Gastroesophageal sphincter (tissue), 4 donors: ENCODE measurements around the gene SNED1. TPM values are rescaled to one million over a fixed set of nuclear protein-coding genes. Genes with fewer than 3 reads are reported as not detected.
A peak's percentile ranks its signal among the peaks of the same experiment; 100 is the strongest.

ENCODE experiments used
- ATAC-seq: fragments of 150-250 bp; one replicate; pipeline ENCODE4 v1.9.1; 2016; ENCODE audit warnings: mild to moderate bottlenecking, moderate library complexity
- H3K27ac ChIP-seq, 4 donors: fragments of 200-600 bp; sonication (generic) in 3 of 4; 1 replicate in 3 of 4; 2 replicates in 1 of 4; pipeline ENCODE4 v1.5.1; 2016 to 2019
- H3K27me3 ChIP-seq: fragments of 200-600 bp; sonication (generic); one replicate; pipeline ENCODE4 v1.5.1; 2019
- H3K36me3 ChIP-seq, 2 donors: fragments of 200-600 bp; sonication (generic); one replicate each; pipeline ENCODE4 v1.5.1; 2019; ENCODE audit warnings: control low read depth in 1 of 2
- H3K4me1 ChIP-seq, 3 donors: fragments of 200-600 bp; sonication (generic); 1 replicate in 2 of 3; 2 replicates in 1 of 3; pipeline ENCODE4 v1.5.1; 2016 to 2019; ENCODE audit warnings: control low read depth in 2 of 3
- H3K4me3 ChIP-seq, 2 donors: fragments of 200-600 bp; sonication (generic); one replicate each; pipeline ENCODE4 v1.5.1; 2019; ENCODE audit warnings: mild to moderate bottlenecking in 1 of 2, moderate library complexity in 1 of 2
- H3K9me3 ChIP-seq, 3 donors: fragments of 200-600 bp; sonication (generic); one replicate each; pipeline ENCODE4 v1.5.1; 2017 to 2019; ENCODE audit warnings: control low read depth in 2 of 3
- EP300 ChIP-seq: sonication (generic); formaldehyde crosslinking; IDR thresholded peaks from one replicate; pipeline ENCODE4 v1.6.1; 2017; ENCODE audit warnings: antibody characterized with exemption, mild to moderate bottlenecking
- POLR2A ChIP-seq, 2 donors: fragments of 450-650 bp; IDR thresholded peaks; one replicate each; pipeline ENCODE4 v1.6.1; 2017; ENCODE audit warnings: antibody characterized with exemption in 2 of 2, mild to moderate bottlenecking in 2 of 2, moderate library complexity in 1 of 2
- POLR2AphosphoS5 ChIP-seq: sonication (generic); formaldehyde crosslinking; IDR thresholded peaks from one replicate; pipeline ENCODE4 v1.6.1; 2017; ENCODE audit warnings: antibody characterized with exemption
- WGBS, 2 donors: methylation state at CpG; one replicate each; pipeline ENCODE4 v1.1.5; 2018; ENCODE audit warnings: low coverage in 1 of 2; 5-methylcytosine and 5-hydroxymethylcytosine counted together
- total RNA-seq, 4 donors: library from RNA; depleted of rRNA; stranded (reverse); fragments of >200 nt; gene quantifications; one replicate each; pipeline ENCODE4 v1.1.0, GENCODE V29; 2016
- TF ChIP-seq, protein P1 (sequence below), 4 experiments: fragments of 200-600 bp in 2 of 4; fragments of 450-650 bp in 2 of 4; sonication (generic) in 1 of 4; IDR thresholded peaks; one replicate each; pipeline ENCODE4 v1.5.1; 2017 to 2019; ENCODE audit warnings: antibody characterized with exemption in 4 of 4, mild to moderate bottlenecking in 2 of 4, moderate library complexity in 2 of 4

Gene SNED1
- total RNA-seq, 4 donors from 2014 or later, result 8.3 to 29.9 (median 14.6) TPM

DNA sequence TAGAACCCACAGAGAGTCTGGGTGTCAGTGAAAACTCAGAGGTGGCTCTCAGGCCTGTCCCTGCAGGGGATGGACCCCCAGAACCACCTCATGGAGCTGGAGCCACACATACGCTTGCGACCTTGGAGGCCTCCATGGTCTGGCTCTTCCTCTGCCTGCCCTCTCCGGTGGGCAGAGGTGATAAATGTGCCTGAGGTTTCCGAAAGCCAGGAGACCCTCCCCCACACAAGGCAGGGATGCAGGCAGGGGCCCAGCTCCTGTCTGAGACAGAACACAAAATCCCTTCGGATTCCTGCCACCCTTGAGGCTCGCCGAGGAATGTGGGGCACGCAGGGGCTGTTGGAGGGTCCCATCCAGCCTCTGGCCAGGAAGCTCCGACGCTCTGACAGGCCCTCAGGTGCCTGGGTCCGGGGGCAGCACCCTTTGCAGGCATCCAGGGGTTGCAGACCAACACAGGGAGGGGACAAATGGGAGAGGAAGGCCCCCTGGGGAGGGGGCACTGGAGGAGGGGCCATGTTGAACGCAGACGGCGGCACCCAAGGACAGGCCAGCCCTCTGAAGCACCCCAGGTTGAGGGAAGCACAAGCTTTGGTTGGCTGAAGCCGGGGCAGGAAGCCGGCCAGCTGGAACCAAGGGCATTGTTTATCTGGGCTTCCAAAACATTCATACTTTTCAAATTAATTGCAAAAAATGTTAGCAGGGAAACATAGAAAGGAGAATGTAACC lies 4.1 kb upstream of the SNED1 start:
- Histone ChIP-seq H3K4me3 (no peak overlapping the region), H3K4me1 (peaks cover 0 to 73% (median 14%) of the 10 kb centered on the region in 3 donors), H3K27ac (no peak overlapping the region)

DNA sequence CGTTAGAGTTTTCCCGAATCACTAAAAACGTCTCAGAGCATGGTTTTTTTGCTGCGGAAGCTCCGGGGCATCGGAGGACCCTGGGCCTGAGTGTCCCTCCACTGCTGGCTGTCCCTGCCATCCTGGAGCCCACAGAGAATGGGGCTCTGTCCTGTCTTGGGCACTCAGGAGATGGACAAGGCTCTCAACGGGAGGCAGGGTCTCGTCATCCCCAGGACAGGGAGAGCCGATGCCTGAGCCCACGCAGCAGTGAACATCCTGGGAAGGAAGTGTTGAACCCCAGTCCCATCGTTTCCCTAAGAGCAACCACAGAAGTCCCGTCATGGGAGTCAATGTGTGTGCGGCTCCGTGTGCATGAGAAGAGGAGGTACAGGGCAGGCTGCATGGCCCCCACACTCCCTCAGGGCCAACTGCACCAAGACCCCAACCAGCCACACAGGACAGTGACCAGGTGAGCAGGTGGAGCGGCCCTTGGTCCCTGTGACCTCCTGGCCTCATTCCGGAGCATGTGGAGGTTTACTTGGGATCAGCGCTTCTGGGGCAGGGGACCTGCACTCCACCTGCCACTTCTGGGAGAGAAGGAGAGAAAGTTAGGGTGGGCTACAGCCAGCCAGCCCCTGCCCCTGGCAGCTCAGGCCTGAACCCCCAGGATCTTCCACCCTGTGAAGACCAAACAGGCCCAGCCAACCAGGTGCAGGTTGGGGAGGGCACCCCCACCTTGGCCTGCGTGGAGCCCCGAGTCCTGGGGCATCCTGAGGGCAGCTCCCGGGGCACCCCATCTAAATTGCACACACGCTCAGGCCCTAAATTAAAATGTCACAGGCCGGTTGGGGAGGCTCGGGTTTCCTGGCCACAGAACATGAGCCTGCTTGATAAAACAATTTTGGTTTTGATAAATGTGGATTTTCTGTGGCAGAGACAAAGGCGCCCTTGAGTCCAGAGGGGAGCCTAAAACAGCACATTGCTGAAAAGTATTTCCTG lies 3.1 kb upstream of the SNED1 start:
- Histone ChIP-seq H3K4me3 (no peak overlapping the region), H3K27ac (no peak overlapping the region), H3K9me3 (no peaks in the 10 kb centered on the region), H3K36me3 (peaks cover 0 to 2% of the 10 kb centered on the region in 2 donors), H3K27me3 (no peaks in the 10 kb centered on the region), H3K4me1 (peaks cover 0 to 80% (median 17%) of the 10 kb centered on the region in 3 donors)
- no peak for ATAC-seq
- TF ChIP-seq POLR2A (IDR thresholded peaks at IDR 0.05), result no peak
- TF ChIP-seq POLR2AphosphoS5, result no peak
- TF ChIP-seq, protein P1, sequence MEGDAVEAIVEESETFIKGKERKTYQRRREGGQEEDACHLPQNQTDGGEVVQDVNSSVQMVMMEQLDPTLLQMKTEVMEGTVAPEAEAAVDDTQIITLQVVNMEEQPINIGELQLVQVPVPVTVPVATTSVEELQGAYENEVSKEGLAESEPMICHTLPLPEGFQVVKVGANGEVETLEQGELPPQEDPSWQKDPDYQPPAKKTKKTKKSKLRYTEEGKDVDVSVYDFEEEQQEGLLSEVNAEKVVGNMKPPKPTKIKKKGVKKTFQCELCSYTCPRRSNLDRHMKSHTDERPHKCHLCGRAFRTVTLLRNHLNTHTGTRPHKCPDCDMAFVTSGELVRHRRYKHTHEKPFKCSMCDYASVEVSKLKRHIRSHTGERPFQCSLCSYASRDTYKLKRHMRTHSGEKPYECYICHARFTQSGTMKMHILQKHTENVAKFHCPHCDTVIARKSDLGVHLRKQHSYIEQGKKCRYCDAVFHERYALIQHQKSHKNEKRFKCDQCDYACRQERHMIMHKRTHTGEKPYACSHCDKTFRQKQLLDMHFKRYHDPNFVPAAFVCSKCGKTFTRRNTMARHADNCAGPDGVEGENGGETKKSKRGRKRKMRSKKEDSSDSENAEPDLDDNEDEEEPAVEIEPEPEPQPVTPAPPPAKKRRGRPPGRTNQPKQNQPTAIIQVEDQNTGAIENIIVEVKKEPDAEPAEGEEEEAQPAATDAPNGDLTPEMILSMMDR (IDR thresholded peaks at IDR 0.05), result no peak
- no peak for TF ChIP-seq EP300
- 57 to 79% methylated on average over 8 to 9 of the region's 24 CpGs for WGBS, 2 donors

More for the DNA sequence above, 4.1 kb upstream of the SNED1 start:
- no peaks in the 10 kb centered on the region for H3K36me3 ChIP-seq
- 80% methylated on average over 1 of the region's 16 CpGs; no CpG with 5 or more reads in 1 of the 2 donors for whole genome bisulfite sequencing, 2 donors
- TF ChIP-seq POLR2A (IDR thresholded peaks at IDR 0.05) (no peak), EP300 (no peak), POLR2AphosphoS5 (no peak)
- TF ChIP-seq, protein P1 (IDR thresholded peaks at IDR 0.05), result no peak
- H3K27me3 ChIP-seq, result no peaks in the 10 kb centered on the region
- ATAC-seq, result no peak
- H3K9me3 ChIP-seq, result no peaks in the 10 kb centered on the region

DNA sequence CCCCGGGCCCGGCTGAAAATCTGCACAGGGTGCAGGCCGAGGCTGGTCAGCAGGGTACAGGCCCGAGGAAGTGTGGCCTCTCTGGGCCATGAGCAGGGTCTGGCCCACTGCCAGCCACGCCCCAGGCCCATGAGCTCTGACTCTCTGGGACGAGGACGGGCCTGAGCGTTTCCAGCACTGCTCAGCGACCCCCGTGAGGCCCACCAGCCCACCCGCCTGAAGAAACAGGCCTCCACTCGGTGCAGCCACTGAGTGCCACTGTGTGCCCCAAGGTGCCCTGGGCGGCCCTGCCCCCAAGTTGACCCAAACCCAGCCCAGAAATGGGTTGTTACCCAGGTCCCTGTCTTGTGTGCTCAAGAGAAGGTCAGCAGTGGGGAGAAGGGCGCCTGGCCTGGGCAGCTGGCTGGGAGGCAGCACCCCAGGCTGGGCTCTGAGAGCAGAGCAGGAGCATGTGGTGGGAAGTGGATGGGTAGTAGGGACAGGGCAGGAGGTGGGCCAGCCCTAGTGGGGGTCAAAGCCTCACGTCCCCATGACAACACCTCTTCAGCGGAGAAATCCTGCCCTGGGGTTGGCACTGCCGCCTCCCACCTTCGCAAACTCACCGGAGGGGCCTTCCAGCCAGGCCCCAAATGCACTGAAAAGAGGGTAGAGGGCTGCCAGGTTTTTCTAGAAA lies 2.1 kb upstream of the SNED1 start:
- Histone ChIP-seq H3K9me3 (no peaks in the 10 kb centered on the region), H3K27me3 (no peaks in the 10 kb centered on the region), H3K27ac (peak overlapping the region in 1 of 4 donors; percentile 82), H3K4me3 (no peak overlapping the region), H3K4me1 (peaks cover 0 to 81% (median 16%) of the 10 kb centered on the region in 3 donors), H3K36me3 (peaks cover 0 to 9% of the 10 kb centered on the region in 2 donors)
- TF ChIP-seq POLR2A (IDR thresholded peaks at IDR 0.05), result no peak
- TF ChIP-seq, protein P1 (IDR thresholded peaks at IDR 0.05), result no peak
- TF ChIP-seq POLR2AphosphoS5, result no peak
- no peak for TF ChIP-seq EP300
- no peak for ATAC-seq
- 100% methylated on average over 4 of the region's 19 CpGs; no CpG with 5 or more reads in 1 of the 2 donors for WGBS, 2 donors

DNA sequence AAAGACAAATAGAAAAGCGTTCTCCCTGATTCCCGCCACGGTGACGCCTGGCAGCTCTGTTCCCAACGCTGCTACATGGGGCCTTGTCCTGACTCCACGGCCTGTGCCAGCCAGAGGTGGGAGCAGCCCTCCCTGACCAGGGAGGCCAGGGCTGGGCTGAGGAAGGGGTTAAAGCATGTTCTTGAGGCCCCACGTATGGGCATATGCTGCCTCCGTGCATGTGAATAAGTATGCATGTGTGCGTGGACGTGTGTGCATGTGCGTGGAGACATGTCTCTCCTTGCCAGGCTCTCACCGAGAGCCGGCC lies 1.6 kb upstream of the SNED1 start:
- Histone ChIP-seq H3K36me3 (peaks cover 0 to 11% of the 10 kb centered on the region in 2 donors), H3K27me3 (no peaks in the 10 kb centered on the region), H3K4me1 (peaks cover 0 to 76% (median 13%) of the 10 kb centered on the region in 3 donors), H3K9me3 (no peaks in the 10 kb centered on the region), H3K4me3 (no peak overlapping the region), H3K27ac (peak overlapping the region in 2 of 4 donors; percentile 82 to 83)
- ATAC-seq, result no peak
- WGBS, 2 donors, result 88% methylated on average over 6 of the region's 13 CpGs; no CpG with 5 or more reads in 1 of the 2 donors
- TF ChIP-seq POLR2AphosphoS5 (no peak), POLR2A (IDR thresholded peaks at IDR 0.05) (no peak), EP300 (no peak)
- TF ChIP-seq, protein P1 (IDR thresholded peaks at IDR 0.05), result no peak
